GM21423 (cell line): ENCODE data around the gene BORCS8.
A peak's percentile ranks its signal among the peaks of the same experiment; 100 is the strongest.
"Not testable (repeated sequence)": the region's sequence is repeated elsewhere in the genome, so short reads cannot be mapped to it uniquely, and the experiment has no call there.

ENCODE experiments used
- ATAC-seq: cut with Tn5 transposase; IDR thresholded peaks from one replicate; pipeline ENCODE4 v1.9.1; 2021; ENCODE audit warnings: mild to moderate bottlenecking, moderate library complexity; ENCODE audit not compliant: unreplicated experiment

The BORCS8 gene

DNA sequence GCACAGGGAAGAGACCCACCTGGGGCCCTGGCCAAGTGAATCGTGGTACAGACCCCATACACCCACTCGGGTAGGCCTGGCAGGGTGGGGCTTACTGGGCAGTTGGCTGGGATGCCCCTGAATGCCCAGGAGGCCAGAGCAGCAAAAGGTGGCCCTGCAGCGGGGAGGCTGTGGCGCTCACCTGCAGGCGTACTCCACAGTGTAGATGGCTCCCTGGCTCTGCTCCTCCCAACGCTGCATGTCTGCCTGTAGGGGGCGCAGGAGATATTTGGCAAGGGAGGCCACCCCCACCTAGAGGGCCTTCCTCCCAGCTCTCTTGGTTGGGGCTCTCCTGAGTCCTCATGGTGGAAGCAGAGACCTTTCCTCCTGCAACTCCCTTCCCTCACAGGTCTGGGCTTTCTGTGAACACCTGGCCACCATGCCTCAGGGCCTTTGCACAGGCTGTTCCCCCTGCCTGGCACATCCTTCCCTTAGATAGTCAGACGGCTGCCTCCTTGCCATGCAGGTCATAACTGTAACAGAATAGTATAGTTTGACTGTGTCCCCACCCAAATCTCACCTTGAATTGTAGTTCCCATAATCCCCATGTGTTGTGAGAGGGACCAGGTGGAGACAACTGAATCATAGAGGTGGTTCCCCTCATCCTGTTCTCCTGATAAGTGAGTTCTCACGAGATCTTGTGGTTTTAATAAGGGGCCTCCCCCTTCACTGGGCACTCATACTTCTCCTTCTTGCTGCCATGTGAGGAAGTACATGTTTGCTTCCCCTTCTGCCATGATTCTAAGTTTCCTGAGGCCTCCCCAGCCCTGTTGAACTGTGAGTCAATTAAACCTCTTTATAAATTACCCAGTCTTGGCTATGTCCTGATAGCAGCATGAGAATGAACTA, 5.9 kb downstream of the BORCS8 start:
- no peak for ATAC-seq

DNA sequence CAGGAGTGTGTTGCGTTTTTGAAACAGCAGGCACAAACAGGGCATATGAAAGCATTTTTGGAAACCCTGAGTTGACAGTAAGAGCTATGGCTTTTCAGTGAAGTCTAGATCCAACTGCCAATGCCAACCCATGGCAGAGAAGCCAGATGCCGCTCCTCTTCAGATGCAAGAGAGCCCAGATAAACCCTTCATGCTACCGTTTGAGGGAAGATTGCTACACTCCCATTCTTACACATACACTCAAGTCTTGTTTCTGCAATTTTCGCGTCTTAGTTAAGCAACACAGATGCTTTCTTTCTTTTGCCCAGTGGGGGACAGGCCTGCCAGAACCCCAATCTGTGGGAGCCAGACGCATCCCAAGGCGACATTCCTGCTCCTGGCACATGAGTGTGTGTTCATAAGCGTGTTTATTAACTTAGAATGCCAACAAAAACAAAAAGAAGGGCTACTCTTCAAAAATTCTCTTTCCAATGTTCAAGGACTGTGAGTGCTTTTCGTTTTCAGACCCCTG, 10.4 kb downstream of the BORCS8 start:
- no peak for ATAC-seq

DNA sequence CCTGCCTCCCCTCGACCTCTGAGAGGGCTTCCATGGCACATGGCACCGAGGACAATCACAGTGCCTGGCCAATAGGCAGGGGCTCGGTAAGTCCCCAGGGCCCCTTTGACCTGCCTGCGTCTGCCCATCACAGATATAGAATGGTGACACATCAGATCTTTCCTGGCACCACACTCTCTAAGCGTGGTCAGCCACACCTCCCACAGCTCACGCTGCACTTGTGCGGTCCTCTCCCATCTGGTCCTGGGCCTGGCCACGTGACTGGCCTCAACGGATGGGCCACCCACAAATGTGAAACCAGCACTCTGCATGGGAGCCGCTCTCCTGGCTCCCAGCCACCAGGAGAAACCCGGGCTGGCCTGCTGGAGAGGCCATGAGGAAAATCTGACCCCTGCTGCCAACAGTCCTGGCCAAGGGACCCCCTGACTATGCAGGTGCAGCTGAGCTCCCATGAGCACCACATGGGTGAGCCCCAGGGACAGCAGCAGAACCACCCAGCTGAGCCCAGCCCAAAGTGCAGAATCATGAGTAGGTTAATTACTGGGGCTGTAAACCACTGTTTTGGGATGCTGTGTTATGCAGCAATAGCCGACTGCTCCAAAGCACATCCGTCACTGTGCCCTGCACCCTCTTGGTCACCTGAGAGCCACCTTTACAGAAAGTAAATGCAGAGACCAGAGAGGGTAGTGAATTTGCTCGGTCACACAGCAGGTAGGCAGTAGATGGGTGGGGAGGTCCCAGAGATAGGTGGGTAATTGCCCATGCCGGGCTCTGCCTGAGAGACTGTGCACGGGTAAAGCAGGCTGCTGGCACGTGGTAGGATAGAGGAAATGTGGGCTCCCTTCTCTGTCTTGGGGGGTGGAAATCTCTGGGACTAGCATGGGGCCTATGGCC, 12.2 kb downstream of the BORCS8 start:
- ATAC-seq, result no peak

DNA sequence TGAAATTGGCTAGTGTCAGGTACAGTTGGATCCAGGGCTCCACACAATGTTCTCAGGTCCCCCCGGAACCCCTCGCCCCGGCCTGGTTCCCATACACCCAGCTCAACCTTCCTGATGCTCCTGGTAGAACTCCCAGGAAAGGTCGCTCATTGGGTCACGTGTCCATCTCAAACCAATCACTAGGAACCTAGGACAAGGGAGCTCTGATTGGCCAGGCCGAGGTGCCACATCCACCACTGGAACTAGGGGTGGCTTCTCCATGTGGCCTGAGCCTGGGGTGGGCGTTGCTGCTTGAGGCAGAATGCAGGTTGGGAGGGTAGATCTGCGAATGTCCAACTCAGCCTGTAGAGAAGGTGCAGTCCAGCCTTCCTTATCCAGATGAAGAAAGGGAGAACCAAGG, 15.0 kb downstream of the BORCS8 start:
- ATAC-seq, result no peak

DNA sequence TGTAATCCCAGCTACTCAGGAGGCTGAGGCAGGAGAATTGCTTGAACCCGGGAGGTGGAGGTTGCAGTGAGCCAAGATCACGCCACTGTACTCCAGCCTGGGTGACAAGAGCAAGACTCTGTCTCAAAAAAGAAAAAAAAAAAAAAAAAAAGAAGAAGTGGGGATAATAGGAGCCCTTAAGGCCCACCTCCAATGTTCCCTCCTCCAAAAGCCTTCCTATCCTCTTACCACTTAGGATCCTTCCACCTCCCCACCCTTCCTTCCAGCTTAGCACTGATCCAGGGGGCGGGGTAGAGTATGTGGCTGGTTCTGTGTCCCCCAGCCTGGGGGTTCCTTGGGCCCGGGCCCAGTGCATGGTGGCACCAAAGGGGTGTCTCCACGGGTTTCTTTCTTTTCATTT, 18.7 kb downstream of the BORCS8 start:
- not testable (repeated sequence) for ATAC-seq

DNA sequence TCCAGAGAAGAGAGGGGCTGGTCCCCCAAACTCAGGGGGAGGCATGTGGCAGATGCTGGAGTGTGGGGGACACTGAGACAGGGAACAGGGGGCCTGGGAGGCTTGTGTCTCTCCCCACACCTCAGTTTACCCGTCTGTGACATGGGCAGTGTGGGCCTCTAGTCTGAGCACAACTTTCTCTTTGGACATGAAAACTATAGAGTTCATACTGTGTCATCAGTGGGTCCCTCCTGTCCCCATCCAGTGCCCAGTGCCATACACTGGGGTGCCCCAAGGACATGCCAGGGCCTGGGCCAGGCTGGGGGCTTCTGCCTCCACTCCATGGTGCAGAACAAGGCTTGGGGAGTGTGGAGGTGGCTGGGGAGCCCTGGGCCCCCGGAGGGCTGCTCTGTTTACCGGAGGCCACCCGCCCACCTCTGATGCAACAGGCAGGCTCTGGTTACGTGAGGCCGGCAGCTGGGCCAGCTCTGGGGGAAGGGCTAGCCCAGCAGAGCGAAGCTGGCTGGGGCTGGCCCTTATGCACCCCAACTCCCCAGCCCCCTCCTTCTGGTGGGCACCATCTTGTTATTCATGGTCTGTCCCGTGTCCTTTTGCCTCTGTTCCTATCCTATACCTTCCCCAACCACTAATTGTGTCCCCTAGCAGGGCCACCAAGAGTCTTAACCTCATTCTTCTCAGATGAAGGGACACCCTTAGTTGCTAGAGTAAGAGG, 20.0 kb downstream of the BORCS8 start:
- no peak for ATAC-seq

DNA sequence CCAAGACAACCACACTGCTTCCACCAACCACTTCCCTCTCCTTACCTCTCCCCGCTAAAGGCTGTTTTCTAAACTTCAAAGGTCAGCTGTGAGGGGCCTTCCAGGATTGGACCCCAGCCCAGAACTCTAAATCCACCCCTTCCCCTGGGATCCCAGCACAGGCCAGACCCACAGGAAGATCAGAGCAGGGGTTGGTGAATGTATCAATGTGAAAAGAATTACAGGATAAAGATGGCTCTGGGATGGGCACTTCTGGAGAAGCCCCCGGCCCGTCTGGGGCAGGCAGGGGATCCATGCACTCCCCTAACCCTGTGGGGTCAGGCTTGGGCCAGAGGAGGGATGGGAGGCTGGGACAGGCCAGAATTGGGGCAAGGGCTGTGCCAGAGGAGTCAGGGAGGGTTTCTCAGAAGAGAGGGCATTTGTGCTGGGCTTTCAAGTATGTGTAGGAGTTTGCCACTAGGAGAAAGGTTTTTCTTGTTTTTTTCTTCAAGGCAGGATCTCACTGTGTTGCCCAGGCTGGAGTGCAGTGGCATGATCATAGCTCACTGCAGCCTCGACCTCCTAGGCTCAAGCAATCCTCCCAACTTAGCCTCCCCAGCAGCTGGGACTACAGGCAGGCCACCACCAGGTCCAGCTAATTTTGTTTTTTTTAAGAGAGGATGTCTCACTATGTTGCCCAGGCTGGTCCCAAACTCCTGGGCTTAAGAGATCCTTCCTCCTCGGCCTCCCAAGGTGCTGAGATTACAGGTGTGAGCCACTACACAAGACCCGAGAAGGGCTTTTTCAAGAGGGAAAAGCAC, 20.9 kb downstream of the BORCS8 start:
- no peak for ATAC-seq

DNA sequence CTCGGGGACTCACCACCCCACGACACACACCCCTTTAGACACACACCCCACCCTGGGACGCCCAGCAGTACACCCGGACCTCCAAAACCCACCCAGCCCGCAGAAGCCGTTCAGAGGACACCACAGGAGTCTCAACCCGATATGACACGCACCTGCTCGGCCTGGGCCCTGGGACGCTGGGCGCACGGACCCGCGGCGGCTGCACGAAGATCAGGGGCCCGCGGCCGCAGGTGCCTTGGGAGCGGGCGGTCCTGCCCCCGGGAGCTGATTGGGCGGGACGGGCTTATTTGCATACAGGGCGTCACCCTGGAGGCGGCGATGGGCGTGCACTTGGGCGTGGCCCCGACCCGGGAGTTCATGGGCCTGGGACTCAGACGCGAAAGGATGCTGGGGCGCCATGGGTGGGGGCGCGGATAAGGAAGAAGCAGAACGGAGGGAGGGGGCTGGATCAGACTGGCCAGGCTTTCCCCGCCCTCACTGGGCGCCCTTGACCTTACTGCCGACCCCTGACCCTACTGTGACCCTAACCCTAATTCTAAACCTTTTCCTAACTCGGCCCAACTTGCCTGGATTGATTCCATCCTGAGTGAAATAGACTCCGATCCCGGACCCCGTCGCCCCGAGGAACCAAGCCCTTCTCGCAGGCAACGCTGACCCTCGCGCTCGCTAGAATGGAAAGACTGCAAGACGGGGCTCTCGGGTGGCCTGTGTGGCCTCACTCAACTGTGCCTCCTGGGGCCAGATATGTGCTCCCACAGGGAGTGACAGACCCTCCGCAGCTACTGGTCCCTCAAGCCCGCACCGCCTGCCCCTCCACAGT, 21.7 kb downstream of the BORCS8 start, which contains the start of gene MEF2B:
Gene MEF2B, minus strand, starts transcription at position 211 of the 820 bp plus-strand sequence. CDS start 19,528 bp downstream, outside the sequence.
- peak; percentile 86 for ATAC-seq

DNA sequence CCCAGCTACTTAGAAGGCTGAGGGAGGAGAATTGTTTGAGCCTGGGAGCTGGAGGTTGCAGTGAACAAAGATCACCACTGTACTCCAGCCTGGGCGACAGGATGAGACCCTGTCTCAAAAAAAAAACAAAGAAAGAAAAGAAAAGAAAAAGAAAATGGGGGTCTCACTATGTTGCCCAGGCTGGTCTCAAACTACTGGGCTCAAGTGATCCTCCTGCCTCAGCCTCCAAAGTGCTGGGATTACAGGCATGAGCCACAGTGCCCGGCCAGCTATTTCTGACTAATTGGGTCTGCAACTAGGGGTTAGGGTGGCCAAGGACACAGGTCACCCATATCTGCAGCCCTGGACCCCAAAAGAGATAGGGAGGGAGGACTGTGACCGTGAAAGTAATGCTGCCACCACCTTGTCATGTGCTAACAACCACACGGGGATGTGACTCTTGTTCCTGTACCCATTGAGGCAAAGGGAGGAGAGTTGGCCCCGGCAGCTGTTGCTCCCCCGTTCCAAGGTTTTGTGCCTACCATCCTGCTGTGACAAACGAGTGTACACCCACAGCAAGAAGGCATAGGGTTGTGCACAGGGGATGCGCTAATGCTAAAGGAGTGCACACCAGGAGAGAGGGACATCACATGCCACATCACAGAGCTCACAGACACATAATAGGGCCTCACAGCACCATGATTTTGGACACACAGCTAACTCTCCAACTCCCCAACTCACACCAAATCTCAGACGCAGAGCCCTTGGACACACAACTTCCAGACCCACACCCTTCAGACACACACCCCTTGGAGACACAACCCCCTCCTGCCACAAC, 22.5 kb downstream of the BORCS8 start:
- ATAC-seq, result no peak

DNA sequence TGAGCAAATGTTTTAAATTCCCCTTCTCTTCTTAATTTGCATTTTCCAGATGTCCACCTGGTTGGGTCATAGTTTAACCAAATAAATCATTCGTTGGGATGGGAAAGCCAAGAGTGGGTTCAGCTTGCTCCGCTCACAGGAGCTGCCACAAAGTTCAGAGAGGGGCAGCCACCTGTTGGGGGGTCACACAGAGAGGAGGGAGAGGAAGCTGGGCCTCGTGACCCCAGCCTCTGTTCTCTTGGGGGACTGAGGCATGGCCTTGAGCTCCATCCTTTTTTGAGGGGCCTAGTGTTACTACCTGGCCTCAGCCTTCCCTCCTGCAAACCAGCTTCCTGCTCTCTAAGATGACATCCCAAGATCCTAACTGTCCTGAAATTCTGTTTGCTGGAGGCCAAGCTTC, 24.3 kb downstream of the BORCS8 start:
- ATAC-seq, result no peak

DNA sequence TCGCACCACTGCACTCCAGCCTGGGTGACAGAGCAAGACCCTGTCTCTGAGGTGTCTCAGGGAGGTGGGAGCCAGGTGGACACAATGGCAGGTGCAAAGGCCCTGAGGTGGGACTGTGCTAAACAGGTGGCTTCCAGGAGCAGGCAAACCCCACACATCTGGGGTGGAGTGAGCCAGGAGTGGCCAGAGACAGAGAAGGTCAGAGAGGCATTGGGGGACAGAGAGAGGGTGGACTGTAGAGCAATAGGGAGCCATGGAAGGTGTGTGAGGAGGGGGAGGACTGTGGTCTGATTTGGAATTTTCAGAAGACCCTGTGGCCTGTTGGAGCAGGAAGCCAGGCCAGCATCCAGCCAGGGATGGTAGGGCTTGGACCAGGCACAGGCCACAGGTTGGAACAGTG, 26.6 kb downstream of the BORCS8 start:
- ATAC-seq, result no peak

DNA sequence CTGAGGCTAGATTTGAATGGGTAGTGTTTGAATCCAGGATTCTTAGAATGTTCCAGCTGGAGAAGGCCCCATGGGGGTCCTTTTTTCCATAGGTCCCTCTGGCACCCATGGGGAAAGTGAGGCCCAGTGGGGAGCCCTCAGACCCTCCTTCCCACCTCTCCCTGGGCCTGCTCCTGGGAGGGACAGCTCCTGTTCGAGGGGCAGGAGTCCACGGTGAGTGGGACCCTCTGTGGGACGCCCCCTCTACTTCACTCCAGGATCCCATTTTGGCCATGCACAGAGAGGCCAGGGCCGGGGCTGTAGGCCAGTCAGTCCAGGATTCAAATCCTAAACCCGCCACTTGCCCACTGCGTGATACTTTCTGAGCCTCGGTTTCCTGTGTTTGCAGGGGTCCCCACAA, 29.5 kb downstream of the BORCS8 start:
- ATAC-seq, result no peak

DNA sequence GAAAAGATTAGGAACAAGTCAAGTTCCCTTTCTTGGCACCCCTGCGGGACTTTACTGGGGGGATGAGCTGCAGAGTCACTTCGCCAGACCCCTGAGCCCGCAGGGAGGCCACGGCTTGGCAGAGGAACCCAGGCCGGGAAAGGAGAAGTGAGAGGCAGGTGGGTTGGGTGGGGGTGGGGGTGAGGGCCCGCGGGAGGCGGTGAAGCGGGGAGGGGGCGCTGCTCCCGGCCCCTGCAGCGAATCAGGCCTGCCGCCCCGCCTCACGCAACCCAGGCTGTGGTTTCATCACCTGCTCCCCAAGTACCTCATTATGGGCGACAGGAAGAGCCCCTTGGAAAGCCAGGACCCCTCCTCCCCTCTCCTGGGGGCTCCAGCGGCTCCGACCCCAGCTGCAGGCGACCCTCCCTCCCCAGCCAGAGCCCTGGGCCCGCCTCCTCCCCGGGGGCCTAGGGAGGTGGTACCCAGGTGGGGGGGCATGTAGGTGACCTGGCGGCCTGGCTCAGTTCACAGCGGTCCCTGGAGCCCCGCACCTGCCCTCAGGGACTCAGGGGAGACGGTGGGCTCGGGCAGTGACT, 31.4 kb downstream of the BORCS8 start:
- peak; percentile 37 for ATAC-seq

DNA sequence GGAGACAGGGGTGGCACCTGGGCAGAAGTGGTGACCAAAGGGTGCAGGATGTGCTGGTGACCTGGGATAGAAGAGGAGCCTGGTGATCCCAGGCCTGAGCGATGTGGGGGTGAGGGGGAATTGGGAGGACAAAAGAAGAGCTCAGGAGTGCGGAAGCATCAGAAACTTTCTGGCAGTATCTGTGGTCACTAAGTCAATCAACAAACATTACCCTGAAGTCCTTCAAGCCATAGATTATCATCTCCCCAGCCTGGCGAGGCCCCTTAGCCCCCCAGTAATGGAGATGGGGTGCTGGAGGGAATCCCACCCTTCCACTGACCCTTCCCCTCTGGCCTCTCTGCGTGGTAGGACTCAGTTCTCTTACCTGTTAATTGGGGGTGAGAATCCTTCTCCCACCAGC, 32.4 kb downstream of the BORCS8 start:
- ATAC-seq, result no peak

DNA sequence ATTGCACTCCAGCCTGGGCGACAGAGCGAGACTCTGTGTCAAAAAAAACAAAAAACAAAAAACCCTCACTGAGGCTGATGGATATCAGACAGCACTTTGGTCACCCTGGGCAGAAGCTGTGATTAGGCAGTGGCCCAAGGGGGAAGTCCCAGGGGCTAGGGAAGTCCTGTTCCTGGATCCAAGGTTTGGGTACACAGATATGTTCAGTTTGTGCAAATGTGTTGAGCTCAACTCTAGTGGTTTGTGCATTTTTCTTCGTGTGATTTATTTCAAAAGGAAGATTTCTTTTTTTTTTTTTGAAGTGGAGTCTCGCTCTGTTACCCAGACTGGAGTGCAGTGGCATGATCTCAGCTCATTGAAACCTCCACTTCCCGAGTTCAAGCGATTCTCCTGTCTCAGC, 34.1 kb downstream of the BORCS8 start:
- ATAC-seq, result no peak

DNA sequence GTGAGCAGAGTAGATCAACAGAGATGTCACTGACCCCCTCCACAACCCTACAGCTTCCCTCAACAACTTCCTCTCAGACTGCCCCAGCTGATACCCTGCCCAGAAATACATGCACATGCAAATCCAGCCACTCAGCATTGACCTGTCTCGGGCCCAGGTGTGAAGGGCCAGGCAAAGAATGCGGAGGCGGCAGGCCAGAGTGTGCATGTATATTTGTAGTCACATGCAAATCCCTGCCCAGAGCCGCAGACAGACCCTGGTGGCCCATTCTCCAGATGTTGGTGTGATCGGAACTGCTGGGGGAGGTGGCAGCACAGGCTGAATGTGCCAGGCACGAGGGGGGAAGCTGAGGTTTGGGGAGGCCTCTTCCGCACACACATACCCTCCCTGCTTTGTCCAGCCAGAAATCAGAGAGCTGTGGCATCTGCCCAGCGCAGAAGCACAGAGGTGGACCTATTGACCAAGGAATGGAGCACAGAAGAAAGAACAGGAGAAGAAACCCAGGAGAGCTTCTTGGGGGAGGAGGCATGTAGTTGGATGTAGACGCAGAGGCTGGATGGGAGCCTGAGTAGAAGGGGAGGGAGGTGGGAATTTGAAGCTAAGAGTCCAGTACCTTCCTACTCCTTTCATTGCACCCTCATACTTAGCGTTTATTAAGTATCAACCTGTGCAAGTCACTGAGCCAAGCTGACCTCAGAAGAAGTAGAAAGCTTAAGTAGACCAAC, 36.3 kb downstream of the BORCS8 start:
- ATAC-seq, result peak; percentile 70

DNA sequence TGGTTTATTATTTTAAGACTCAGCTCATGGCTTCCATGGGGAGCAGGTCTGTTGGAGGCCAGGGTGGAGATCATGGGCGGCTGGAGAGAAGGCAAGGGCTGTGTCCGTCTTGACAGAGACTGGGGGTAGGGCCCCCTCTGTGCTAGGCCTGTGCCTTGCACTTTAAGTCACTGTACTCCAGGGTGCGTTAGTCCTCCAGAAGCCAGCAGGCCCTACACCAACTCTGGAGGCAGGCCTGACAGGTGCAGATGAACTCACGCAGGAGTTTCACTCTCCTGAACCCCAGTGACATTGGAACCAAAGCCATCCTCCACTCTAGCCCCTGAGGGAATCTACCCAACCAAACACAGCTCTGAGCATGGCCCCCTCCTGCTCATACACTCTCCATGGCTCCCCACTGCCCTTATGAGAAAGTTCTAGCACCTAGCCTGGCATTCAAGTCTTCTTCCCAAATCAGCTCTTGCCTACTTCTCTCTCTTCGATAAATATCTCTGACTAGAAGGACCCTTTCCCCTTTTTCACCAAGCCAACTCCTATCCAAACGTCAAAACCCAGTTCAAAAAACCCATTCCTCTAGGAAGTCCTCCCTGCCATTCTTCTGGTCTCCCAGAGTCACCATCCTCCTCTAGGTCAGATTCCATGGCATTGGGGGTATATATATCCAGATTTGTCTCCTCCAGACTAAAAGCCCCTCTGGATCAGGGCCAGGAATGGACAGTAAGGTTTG, 37.0 kb downstream of the BORCS8 start:
- ATAC-seq, result no peak
